Measurements from ENCODE around the gene XYLT2.

GRCh38 chr17:50330151-50330775 is 15.7 kb upstream of the XYLT2 start:
- TF ChIP-seq CTCF (IDR thresholded peaks at IDR 0.05) (no peak), POLR2A (IDR thresholded peaks at IDR 0.05) (no peak)

Data from testis (tissue), 2 donors.